Measurements from ENCODE around the gene SPOCD1.

SPOCD1 gene

DNA sequence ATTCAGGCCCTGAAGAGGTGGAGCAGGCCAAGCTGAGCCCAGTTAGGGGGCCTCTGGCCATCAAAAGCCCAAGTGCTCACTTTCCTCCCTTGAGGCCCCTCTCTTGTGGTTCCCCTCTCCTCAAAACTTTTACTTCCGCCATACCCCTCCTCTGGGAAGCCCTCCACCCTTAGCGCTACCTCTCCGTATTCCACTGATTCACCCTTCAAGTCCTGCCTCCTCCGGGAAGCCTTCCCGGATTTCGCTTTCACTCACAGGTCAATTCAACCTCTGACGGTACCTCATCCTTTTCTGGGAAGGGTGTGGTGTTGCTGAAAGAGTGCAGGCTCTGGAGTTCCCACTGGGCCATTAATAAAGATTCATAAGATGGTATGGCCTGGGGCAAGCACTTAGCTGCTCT lies 19.1 kb downstream of the SPOCD1 start:
- Histone ChIP-seq H3K4me3 (ENCODE audit: low read length, poor library complexity, severe bottlenecking) (no peak overlapping the region), H3K9ac (ENCODE audit: low read depth, low read length, poor library complexity, severe bottlenecking) (no peak overlapping the region), H3K27me3 (ENCODE audit: insufficient read depth, low read length, poor library complexity, severe bottlenecking) (no peaks in the 10 kb centered on the region), H3F3A (ENCODE audit: low read depth) (no peaks in the 10 kb centered on the region), H3K9me2 (replicated peaks; ENCODE audit: low read depth, low read length) (no peaks in the 10 kb centered on the region), H3K36me3 (ENCODE audit: insufficient read depth, low read length) (no peaks in the 10 kb centered on the region), H3K4me1 (ENCODE audit: insufficient read depth, low read length, poor library complexity, severe bottlenecking) (no peaks in the 10 kb centered on the region), H3K9me3 (ENCODE audit: insufficient read depth, low read depth, low read length) (no peaks in the 10 kb centered on the region), H3K4me2 (ENCODE audit: low read depth, low read length, poor library complexity, severe bottlenecking) (no peak overlapping the region), H4K20me1 (ENCODE audit: insufficient read depth, low read length, poor library complexity, severe bottlenecking) (no peaks in the 10 kb centered on the region), H3K79me2 (ENCODE audit: insufficient read depth, low read length) (no peaks in the 10 kb centered on the region), H2AFZ (ENCODE audit: low read length) (no peak overlapping the region)
- no peak for TF ChIP-seq CTCF (conservative IDR thresholded peaks at IDR 0.05; ENCODE audit: low read length)
- no peak for TF ChIP-seq EZH2phosphoT487 (IDR thresholded peaks at IDR 0.05; ENCODE audit: borderline replicate concordance)

DNA sequence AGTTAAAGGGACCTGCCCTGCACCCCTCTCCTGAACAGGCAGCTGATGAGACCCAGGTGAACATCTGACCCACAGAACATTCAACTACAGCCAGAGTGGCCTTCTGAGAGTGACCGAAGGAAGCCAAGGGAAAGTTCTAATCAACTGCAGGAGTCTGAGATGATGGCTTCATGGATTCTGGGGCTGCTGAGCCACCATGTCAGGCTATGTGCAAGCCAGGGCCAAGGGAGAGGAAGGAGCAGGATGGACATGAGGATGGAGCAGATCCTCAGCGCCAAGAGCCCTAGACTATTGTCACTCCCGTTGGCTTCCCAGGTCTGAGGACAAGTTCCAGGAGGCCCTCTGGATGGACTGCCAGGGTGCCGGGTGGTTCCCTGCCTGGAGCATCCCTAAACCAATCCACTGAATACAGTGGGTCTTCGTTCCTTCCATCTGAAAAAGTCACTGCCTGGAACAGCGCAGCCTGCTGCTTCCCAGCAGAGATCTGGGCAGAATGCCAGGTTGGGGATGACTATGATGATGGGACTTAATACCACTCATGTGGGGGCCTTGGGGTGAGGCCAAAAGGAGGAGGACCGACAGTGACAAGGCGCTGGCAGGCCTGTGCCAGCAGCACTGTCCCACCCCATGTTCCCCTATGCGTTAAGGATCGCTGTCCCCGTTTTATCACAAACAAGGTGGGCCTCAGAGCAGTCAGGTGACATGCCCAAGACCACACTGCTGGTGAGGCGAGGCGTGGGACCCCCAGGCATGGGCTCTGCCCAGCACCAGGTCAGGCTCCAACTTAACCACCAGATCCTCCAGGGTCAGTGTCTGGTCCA lies 19.8 kb downstream of the SPOCD1 start:
- H3K79me2 ChIP-seq (ENCODE audit: insufficient read depth, low read length) = no peaks in the 10 kb centered on the region
- H3K9ac ChIP-seq (ENCODE audit: low read depth, low read length, poor library complexity, severe bottlenecking) = no peak overlapping the region
- no peaks in the 10 kb centered on the region for H3F3A ChIP-seq (ENCODE audit: low read depth)
- H3K9me3 ChIP-seq (ENCODE audit: insufficient read depth, low read depth, low read length) = no peaks in the 10 kb centered on the region
- no peak overlapping the region for H3K4me3 ChIP-seq (ENCODE audit: low read length, poor library complexity, severe bottlenecking)
- H3K4me1 ChIP-seq (ENCODE audit: insufficient read depth, low read length, poor library complexity, severe bottlenecking) = no peaks in the 10 kb centered on the region
- TF ChIP-seq EZH2phosphoT487 (IDR thresholded peaks at IDR 0.05; ENCODE audit: borderline replicate concordance) (no peak), CTCF (conservative IDR thresholded peaks at IDR 0.05; ENCODE audit: low read length) (no peak)
- no peak overlapping the region for H3K4me2 ChIP-seq (ENCODE audit: low read depth, low read length, poor library complexity, severe bottlenecking)
- no peaks in the 10 kb centered on the region for H3K9me2 ChIP-seq (replicated peaks; ENCODE audit: low read depth, low read length)
- H3K27me3 ChIP-seq (ENCODE audit: insufficient read depth, low read length, poor library complexity, severe bottlenecking) = no peaks in the 10 kb centered on the region
- no peaks in the 10 kb centered on the region for H3K36me3 ChIP-seq (ENCODE audit: insufficient read depth, low read length)
- no peak overlapping the region for H2AFZ ChIP-seq (ENCODE audit: low read length)
- no peaks in the 10 kb centered on the region for H4K20me1 ChIP-seq (ENCODE audit: insufficient read depth, low read length, poor library complexity, severe bottlenecking)

GRCh38 chr1:31795096-31795675 lies 20.6 kb downstream of the SPOCD1 start:
- no peak overlapping the region for H3K4me2 ChIP-seq (ENCODE audit: low read depth, low read length, poor library complexity, severe bottlenecking)
- TF ChIP-seq CTCF (conservative IDR thresholded peaks at IDR 0.05; ENCODE audit: low read length) (no peak), EZH2phosphoT487 (IDR thresholded peaks at IDR 0.05; ENCODE audit: borderline replicate concordance) (no peak)
- H3F3A ChIP-seq (ENCODE audit: low read depth) = no peaks in the 10 kb centered on the region
- H3K4me1 ChIP-seq (ENCODE audit: insufficient read depth, low read length, poor library complexity, severe bottlenecking) = no peaks in the 10 kb centered on the region
- no peaks in the 10 kb centered on the region for H3K9me2 ChIP-seq (replicated peaks; ENCODE audit: low read depth, low read length)
- no peak overlapping the region for H3K4me3 ChIP-seq (ENCODE audit: low read length, poor library complexity, severe bottlenecking)
- no peak overlapping the region for H2AFZ ChIP-seq (ENCODE audit: low read length)
- H3K9me3 ChIP-seq (ENCODE audit: insufficient read depth, low read depth, low read length) = no peaks in the 10 kb centered on the region
- H3K27me3 ChIP-seq (ENCODE audit: insufficient read depth, low read length, poor library complexity, severe bottlenecking) = no peaks in the 10 kb centered on the region
- no peak overlapping the region for H3K9ac ChIP-seq (ENCODE audit: low read depth, low read length, poor library complexity, severe bottlenecking)
- H4K20me1 ChIP-seq (ENCODE audit: insufficient read depth, low read length, poor library complexity, severe bottlenecking) = no peaks in the 10 kb centered on the region
- no peaks in the 10 kb centered on the region for H3K36me3 ChIP-seq (ENCODE audit: insufficient read depth, low read length)
- H3K79me2 ChIP-seq (ENCODE audit: insufficient read depth, low read length) = no peaks in the 10 kb centered on the region
